ENCODE data around the gene TRAPPC10.
"Not testable (repeated sequence)": the region's sequence is repeated elsewhere in the genome, so short reads cannot be mapped to it uniquely, and the experiment has no call there.

The TRAPPC10 gene

GRCh38 chr21:44153214-44153888 is 141.2 kb downstream of the TRAPPC10 start:
- not testable (repeated sequence) for DNase-seq

- DNase-seq: not testable (repeated sequence)
Observed at GRCh38 chr21:44153889-44154228, 141.8 kb downstream of the TRAPPC10 start.

GRCh38 chr21:44154816-44155230 is 142.7 kb downstream of the TRAPPC10 start:
- DNase-seq: not testable (repeated sequence)

GRCh38 chr21:44155231-44155993 is 143.3 kb downstream of the TRAPPC10 start:
- not testable (repeated sequence) for DNase-seq

DNA sequence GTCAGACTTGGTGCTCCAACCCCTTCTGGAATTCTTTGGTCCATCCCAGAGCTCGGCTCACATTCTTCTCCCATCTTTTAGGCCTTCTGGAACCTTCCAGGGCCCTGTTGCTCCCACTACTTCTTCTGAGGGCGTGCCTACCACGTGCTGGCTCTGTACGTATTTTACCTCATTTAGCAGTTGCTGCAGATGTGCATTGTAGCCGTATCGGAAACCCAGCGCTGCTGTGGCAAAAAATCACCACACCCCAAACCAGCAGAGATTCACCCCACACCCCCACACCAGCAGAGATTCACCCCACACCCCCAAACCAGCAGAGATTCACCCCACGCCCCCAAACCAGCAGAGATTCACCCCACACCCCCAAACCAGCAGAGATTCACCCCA is 143.9 kb downstream of the TRAPPC10 start:
- not testable (repeated sequence) for DNase-seq
